ENCODE results near the gene SIGLEC11. TPM values are rescaled to one million over a fixed set of nuclear protein-coding genes. Genes with fewer than 3 reads are reported as not detected.

The SIGLEC11 gene
- total and polyA plus RNA-seq, 2 experiments from 2014 or later, result not detected

DNA sequence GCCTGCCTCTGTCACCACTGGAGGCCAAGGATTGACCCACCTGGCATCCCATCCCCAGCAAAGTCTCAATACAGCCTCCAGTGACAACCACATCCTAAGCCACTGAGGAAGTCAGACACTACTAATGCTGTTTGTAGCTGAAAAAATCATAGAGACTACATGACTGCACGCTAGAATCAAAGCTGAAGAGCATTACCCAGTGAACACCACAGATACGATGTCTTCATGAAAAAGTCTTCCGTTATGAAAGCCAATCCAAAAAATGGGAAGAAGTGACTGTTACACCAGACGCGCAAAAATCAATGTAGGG lies 20.5 kb downstream of the SIGLEC11 start:
- Histone ChIP-seq H4K20me1 (replicated peaks; ENCODE audit: insufficient read depth) (no peaks in the 10 kb centered on the region), H3K27me3 (ENCODE audit: insufficient read depth) (no peaks in the 10 kb centered on the region), H3K4me1 (ENCODE audit: insufficient read depth) (no peaks in the 10 kb centered on the region; the same call in 1 of the 2 replicates), H3K4me3 (no peak overlapping the region), H3K9me2 (ENCODE audit: insufficient read depth) (no peaks in the 10 kb centered on the region), H3K36me3 (ENCODE audit: insufficient read depth) (no peaks in the 10 kb centered on the region), H3K79me2 (replicated peaks; ENCODE audit: insufficient read depth) (no peaks in the 10 kb centered on the region), H3K27ac (ENCODE audit: low read depth) (no peak overlapping the region), H3F3A (replicated peaks; ENCODE audit: low read depth) (0 out of 2 replicates have a peak, but pooled peaks cover 4% of the 10 kb centered on the region), H3K4me2 (no peak overlapping the region), H2AFZ (no peak overlapping the region)
- Mint-ChIP-seq H3K36me3 (ENCODE audit: low read depth) (no peaks in the 10 kb centered on the region), H3K4me1 (no peaks in the 10 kb centered on the region), H3K27ac (no peak overlapping the region), H3K4me3 (no peak overlapping the region), H3K9me3 (peaks cover 2% of the 10 kb centered on the region; the same call in 1 of the 3 replicates), H3K27me3 (ENCODE audit: insufficient read depth, low read depth, poor library complexity) (peaks cover 11% of the 10 kb centered on the region)
- TF ChIP-seq ETS1 (IDR thresholded peaks at IDR 0.05) (no peak), NANOG (IDR thresholded peaks at IDR 0.05; ENCODE audit: borderline replicate concordance) (no peak), EZH2phosphoT487 (IDR thresholded peaks at IDR 0.05; ENCODE audit: unreplicated experiment) (no peak), CREB1 (CRISPR knock-in tag; IDR thresholded peaks at IDR 0.05; ENCODE audit: low read depth) (no peak), ZNF114 (CRISPR knock-in tag; IDR thresholded peaks at IDR 0.05) (no peak), STAT1 (IDR thresholded peaks at IDR 0.05; ENCODE audit: unreplicated experiment) (no peak), JUNB (IDR thresholded peaks at IDR 0.05; ENCODE audit: unreplicated experiment) (no peak), POLR2AphosphoS5 (IDR thresholded peaks at IDR 0.05; ENCODE audit: low read depth) (no peak), CTCF (conservative IDR thresholded peaks at IDR 0.05; ENCODE audit: low read depth in 2 of 2) (no peak), EZH2 (IDR thresholded peaks at IDR 0.05; ENCODE audit: low read depth, unreplicated experiment) (no peak), ZNF331 (CRISPR knock-in tag; IDR thresholded peaks at IDR 0.05; ENCODE audit: low read depth) (no peak)
- TF ChIP-seq, protein P1, sequence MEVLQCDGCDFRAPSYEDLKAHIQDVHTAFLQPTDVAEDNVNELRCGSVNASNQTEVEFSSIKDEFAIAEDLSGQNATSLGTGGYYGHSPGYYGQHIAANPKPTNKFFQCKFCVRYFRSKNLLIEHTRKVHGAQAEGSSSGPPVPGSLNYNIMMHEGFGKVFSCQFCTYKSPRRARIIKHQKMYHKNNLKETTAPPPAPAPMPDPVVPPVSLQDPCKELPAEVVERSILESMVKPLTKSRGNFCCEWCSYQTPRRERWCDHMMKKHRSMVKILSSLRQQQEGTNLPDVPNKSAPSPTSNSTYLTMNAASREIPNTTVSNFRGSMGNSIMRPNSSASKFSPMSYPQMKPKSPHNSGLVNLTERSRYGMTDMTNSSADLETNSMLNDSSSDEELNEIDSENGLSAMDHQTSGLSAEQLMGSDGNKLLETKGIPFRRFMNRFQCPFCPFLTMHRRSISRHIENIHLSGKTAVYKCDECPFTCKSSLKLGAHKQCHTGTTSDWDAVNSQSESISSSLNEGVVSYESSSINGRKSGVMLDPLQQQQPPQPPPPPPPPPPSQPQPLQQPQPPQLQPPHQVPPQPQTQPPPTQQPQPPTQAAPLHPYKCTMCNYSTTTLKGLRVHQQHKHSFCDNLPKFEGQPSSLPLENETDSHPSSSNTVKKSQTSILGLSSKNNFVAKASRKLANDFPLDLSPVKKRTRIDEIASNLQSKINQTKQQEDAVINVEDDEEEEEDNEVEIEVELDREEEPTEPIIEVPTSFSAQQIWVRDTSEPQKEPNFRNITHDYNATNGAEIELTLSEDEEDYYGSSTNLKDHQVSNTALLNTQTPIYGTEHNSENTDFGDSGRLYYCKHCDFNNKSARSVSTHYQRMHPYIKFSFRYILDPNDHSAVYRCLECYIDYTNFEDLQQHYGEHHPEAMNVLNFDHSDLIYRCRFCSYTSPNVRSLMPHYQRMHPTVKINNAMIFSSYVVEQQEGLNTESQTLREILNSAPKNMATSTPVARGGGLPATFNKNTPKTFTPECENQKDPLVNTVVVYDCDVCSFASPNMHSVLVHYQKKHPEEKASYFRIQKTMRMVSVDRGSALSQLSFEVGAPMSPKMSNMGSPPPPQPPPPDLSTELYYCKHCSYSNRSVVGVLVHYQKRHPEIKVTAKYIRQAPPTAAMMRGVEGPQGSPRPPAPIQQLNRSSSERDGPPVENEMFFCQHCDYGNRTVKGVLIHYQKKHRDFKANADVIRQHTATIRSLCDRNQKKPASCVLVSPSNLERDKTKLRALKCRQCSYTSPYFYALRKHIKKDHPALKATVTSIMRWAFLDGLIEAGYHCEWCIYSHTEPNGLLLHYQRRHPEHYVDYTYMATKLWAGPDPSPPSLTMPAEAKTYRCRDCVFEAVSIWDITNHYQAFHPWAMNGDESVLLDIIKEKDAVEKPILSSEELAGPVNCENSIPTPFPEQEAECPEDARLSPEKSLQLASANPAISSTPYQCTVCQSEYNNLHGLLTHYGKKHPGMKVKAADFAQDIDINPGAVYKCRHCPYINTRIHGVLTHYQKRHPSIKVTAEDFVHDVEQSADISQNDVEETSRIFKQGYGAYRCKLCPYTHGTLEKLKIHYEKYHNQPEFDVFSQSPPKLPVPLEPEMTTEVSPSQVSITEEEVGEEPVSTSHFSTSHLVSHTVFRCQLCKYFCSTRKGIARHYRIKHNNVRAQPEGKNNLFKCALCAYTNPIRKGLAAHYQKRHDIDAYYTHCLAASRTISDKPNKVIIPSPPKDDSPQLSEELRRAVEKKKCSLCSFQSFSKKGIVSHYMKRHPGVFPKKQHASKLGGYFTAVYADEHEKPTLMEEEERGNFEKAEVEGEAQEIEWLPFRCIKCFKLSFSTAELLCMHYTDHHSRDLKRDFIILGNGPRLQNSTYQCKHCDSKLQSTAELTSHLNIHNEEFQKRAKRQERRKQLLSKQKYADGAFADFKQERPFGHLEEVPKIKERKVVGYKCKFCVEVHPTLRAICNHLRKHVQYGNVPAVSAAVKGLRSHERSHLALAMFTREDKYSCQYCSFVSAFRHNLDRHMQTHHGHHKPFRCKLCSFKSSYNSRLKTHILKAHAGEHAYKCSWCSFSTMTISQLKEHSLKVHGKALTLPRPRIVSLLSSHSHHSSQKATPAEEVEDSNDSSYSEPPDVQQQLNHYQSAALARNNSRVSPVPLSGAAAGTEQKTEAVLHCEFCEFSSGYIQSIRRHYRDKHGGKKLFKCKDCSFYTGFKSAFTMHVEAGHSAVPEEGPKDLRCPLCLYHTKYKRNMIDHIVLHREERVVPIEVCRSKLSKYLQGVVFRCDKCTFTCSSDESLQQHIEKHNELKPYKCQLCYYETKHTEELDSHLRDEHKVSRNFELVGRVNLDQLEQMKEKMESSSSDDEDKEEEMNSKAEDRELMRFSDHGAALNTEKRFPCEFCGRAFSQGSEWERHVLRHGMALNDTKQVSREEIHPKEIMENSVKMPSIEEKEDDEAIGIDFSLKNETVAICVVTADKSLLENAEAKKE (CRISPR knock-in tag; IDR thresholded peaks at IDR 0.05), result no peak
- TF ChIP-seq, protein P2, sequence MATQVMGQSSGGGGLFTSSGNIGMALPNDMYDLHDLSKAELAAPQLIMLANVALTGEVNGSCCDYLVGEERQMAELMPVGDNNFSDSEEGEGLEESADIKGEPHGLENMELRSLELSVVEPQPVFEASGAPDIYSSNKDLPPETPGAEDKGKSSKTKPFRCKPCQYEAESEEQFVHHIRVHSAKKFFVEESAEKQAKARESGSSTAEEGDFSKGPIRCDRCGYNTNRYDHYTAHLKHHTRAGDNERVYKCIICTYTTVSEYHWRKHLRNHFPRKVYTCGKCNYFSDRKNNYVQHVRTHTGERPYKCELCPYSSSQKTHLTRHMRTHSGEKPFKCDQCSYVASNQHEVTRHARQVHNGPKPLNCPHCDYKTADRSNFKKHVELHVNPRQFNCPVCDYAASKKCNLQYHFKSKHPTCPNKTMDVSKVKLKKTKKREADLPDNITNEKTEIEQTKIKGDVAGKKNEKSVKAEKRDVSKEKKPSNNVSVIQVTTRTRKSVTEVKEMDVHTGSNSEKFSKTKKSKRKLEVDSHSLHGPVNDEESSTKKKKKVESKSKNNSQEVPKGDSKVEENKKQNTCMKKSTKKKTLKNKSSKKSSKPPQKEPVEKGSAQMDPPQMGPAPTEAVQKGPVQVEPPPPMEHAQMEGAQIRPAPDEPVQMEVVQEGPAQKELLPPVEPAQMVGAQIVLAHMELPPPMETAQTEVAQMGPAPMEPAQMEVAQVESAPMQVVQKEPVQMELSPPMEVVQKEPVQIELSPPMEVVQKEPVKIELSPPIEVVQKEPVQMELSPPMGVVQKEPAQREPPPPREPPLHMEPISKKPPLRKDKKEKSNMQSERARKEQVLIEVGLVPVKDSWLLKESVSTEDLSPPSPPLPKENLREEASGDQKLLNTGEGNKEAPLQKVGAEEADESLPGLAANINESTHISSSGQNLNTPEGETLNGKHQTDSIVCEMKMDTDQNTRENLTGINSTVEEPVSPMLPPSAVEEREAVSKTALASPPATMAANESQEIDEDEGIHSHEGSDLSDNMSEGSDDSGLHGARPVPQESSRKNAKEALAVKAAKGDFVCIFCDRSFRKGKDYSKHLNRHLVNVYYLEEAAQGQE (IDR thresholded peaks at IDR 0.05; ENCODE audit: unreplicated experiment), result no peak
- ATAC-seq (no peak), DNase-seq (ENCODE audit: low spot score) (no peak)
